H1 (cell line): ENCODE measurements around the gene LILRB2. TPM values are rescaled to one million over a fixed set of nuclear protein-coding genes. Genes with fewer than 3 reads are reported as not detected.

Source experiments
- CTCF ChIA-PET: fragments of 300-600 bp; sonication (Branson Sonifier 250); formaldehyde crosslinking; loops from one replicate; lab custom pipeline; 2021; ENCODE audit not compliant: partially characterized antibody; lab: Charles Lee
- POLR2A ChIA-PET: fragments of 300-600 bp; sonication (Branson Sonifier 250); formaldehyde crosslinking; loops from one replicate; lab custom pipeline; 2021; ENCODE audit warnings: inconsistent platforms; ENCODE audit not compliant: partially characterized antibody; lab: Charles Lee
- DNase-seq, 2 experiments: peaks; one replicate each; pipeline versions ENCODE4 v3.0.0 to v3.0.0-alpha.2; 2010 to 2022; ENCODE audit warnings: low spot score in 2 of 2, low read depth in 1 of 2, mixed read lengths in 1 of 2
- FAIRE-seq: peaks from 2 replicates; lab custom pipeline; 2011; peaks lifted over from hg19 to GRCh38; lab: Jason Lieb, UNC
- H2AFZ ChIP-seq: 2 replicates; pipeline ENCODE4 v1.8.1; 2012; ENCODE audit warnings: low read length, inconsistent platforms
- H2AK5ac ChIP-seq: 2 replicates; pipeline ENCODE4 v1.6.1; 2013; ENCODE audit warnings: low read depth, low read length
- H2BK120ac ChIP-seq: replicated peaks from 2 replicates; pipeline ENCODE3; 2013; ENCODE audit warnings: low read depth, low read length, inconsistent platforms
- H2BK12ac ChIP-seq: 2 replicates; pipeline ENCODE4 v1.6.1; 2013; ENCODE audit warnings: low read depth, low read length
- H2BK15ac ChIP-seq: 2 replicates; pipeline ENCODE4 v1.6.1; 2013; ENCODE audit warnings: low read length
- H2BK20ac ChIP-seq: 2 replicates; pipeline ENCODE4 v1.6.1; 2013; ENCODE audit warnings: low read length
- H2BK5ac ChIP-seq: 2 replicates; pipeline ENCODE4 v1.6.1; 2013; ENCODE audit warnings: low read depth, low read length
- H3K14ac ChIP-seq: 2 replicates; pipeline ENCODE4 v1.6.1; 2013; ENCODE audit warnings: inconsistent platforms; ENCODE audit not compliant: insufficient read length
- H3K18ac ChIP-seq: 2 replicates; pipeline ENCODE4 v1.6.1; 2013; ENCODE audit warnings: low read length; ENCODE audit errors: extremely low read depth
- H3K23ac ChIP-seq: 2 replicates; pipeline ENCODE4 v1.6.1; 2013; ENCODE audit warnings: inconsistent platforms; ENCODE audit not compliant: insufficient read length
- H3K23me2 ChIP-seq: 2 replicates; pipeline ENCODE4 v1.6.1; 2013; ENCODE audit warnings: low read depth, low read length
- H3K27ac ChIP-seq: 2 replicates; pipeline ENCODE4 v1.6.1; 2011; ENCODE audit warnings: low read depth, low read length, inconsistent platforms
- H3K27me3 ChIP-seq, 4 experiments: replicated peaks in 1 of 4; 1 replicate in 1 of 4; 2 replicates in 3 of 4; pipeline versions ENCODE4 v1.6.1 to v1.8.1; 2011 to 2013; ENCODE audit warnings: low read length in 3 of 4, mild to moderate bottlenecking in 3 of 4, inconsistent platforms in 2 of 4, mixed read lengths in 2 of 4, moderate library complexity in 1 of 4; ENCODE audit not compliant: control insufficient read depth in 3 of 4, insufficient read depth in 3 of 4; ENCODE audit errors: extremely low read depth in 1 of 4
- H3K36me3 ChIP-seq, 4 experiments: 2 replicates each; pipeline versions ENCODE4 v1.6.1 to v1.8.1; 2011 to 2013; ENCODE audit warnings: mild to moderate bottlenecking in 4 of 4, low read length in 3 of 4, moderate library complexity in 2 of 4, control low read depth in 1 of 4, inconsistent platforms in 1 of 4; ENCODE audit not compliant: insufficient read depth in 4 of 4, control insufficient read depth in 2 of 4
- H3K4ac ChIP-seq: replicated peaks from 2 replicates; pipeline ENCODE3; 2013; ENCODE audit warnings: low read length, low read depth, mixed read lengths, inconsistent platforms; ENCODE audit not compliant: insufficient read length
- H3K4me1 ChIP-seq, 4 experiments: replicated peaks in 1 of 4; 1 replicate in 1 of 4; 2 replicates in 3 of 4; pipeline versions ENCODE4 v1.6.1 to v1.8.1; 2011 to 2013; ENCODE audit warnings: low read length in 3 of 4, inconsistent platforms in 2 of 4, mixed read lengths in 1 of 4; ENCODE audit not compliant: insufficient read depth in 4 of 4, control insufficient read depth in 3 of 4
- H3K4me2 ChIP-seq, 2 experiments: 2 replicates each; pipeline versions ENCODE4 v1.6.1 to v1.8.1; 2011 to 2013; ENCODE audit warnings: low read depth in 2 of 2, low read length in 2 of 2, control low read depth in 1 of 2, inconsistent platforms in 1 of 2, mild to moderate bottlenecking in 1 of 2; ENCODE audit not compliant: insufficient read depth in 1 of 2
- H3K4me3 ChIP-seq, 4 experiments: fragments of 200-600, 300-600 bp in 1 of 4; sonication (generic), shearing (Covaris generic), sonication (Bioruptor Twin) in 1 of 4; 2 replicates each; pipeline versions ENCODE4 v1.5.1 to v1.8.1; 2011 to 2016; ENCODE audit warnings: low read length in 4 of 4, low read depth in 3 of 4, control low read depth in 2 of 4, inconsistent platforms in 2 of 4, mild to moderate bottlenecking in 2 of 4, mixed read lengths in 1 of 4, moderate library complexity in 1 of 4; ENCODE audit not compliant: insufficient read depth in 2 of 4; ENCODE audit errors: extremely low read depth in 1 of 4
- H3K56ac ChIP-seq: replicated peaks from 2 replicates; pipeline ENCODE3; 2013; ENCODE audit warnings: low read depth, mild to moderate bottlenecking, mixed read lengths, low read length, inconsistent platforms; ENCODE audit not compliant: insufficient read length
- H3K79me1 ChIP-seq: 2 replicates; pipeline ENCODE4 v1.6.1; 2013; ENCODE audit warnings: low read depth, low read length, control low read depth
- H3K79me2 ChIP-seq, 2 experiments: 2 replicates each; pipeline versions ENCODE4 v1.6.1 to v1.8.1; 2012 to 2013; ENCODE audit warnings: low read length in 2 of 2, mild to moderate bottlenecking in 2 of 2, inconsistent platforms in 1 of 2; ENCODE audit not compliant: insufficient read depth in 2 of 2, control insufficient read depth in 1 of 2
- H3K9ac ChIP-seq, 4 experiments: replicated peaks in 1 of 4; 1 replicate in 1 of 4; 2 replicates in 3 of 4; pipeline versions ENCODE4 v1.6.1 to v1.8.1; 2011 to 2013; ENCODE audit warnings: low read depth in 3 of 4, low read length in 3 of 4, control low read depth in 2 of 4, mild to moderate bottlenecking in 2 of 4, moderate library complexity in 2 of 4, inconsistent platforms in 1 of 4; ENCODE audit errors: extremely low read depth in 1 of 4
- H3K9me3 ChIP-seq, 2 experiments: 2 replicates each; pipeline versions ENCODE4 v1.6.1 to v1.8.1; 2012 to 2013; ENCODE audit warnings: mild to moderate bottlenecking in 2 of 2, moderate library complexity in 2 of 2, control low read depth in 1 of 2, inconsistent platforms in 1 of 2, low read depth in 1 of 2, low read length in 1 of 2, mixed read lengths in 1 of 2; ENCODE audit not compliant: insufficient read depth in 2 of 2
- H4K20me1 ChIP-seq, 2 experiments: replicated peaks in 1 of 2; 2 replicates each; pipeline versions ENCODE3 to v1.8.1; 2011 to 2013; ENCODE audit warnings: inconsistent platforms in 2 of 2, low read length in 2 of 2, mild to moderate bottlenecking in 1 of 2; ENCODE audit not compliant: insufficient read depth in 2 of 2, control insufficient read depth in 1 of 2
- H4K5ac ChIP-seq: 2 replicates; pipeline ENCODE4 v1.6.1; 2013; ENCODE audit warnings: low read length, low read depth, mixed read lengths, inconsistent platforms; ENCODE audit not compliant: insufficient read length
- H4K8ac ChIP-seq: 2 replicates; pipeline ENCODE4 v1.8.0; 2013; ENCODE audit warnings: mild to moderate bottlenecking, moderate library complexity, low read length, inconsistent platforms; ENCODE audit not compliant: insufficient read depth; ENCODE audit errors: extremely low read depth
- H4K91ac ChIP-seq: replicated peaks from 2 replicates; pipeline ENCODE3; 2013; ENCODE audit warnings: low read length, mixed read lengths, inconsistent platforms; ENCODE audit not compliant: insufficient read length
- HDAC2 ChIP-seq, 2 experiments: fragments of 300-600 bp in 1 of 2; sonication (generic) in 1 of 2; IDR thresholded peaks; 2 replicates each; pipeline ENCODE4 v1.6.1; 2011 to 2012; ENCODE audit warnings: low read depth in 2 of 2, low read length in 2 of 2, mild to moderate bottlenecking in 2 of 2, moderate library complexity in 2 of 2, borderline replicate concordance in 1 of 2, inconsistent platforms in 1 of 2
- KDM5A ChIP-seq: fragments of 200-600 bp; IDR thresholded peaks from 2 replicates; pipeline ENCODE4 v1.7.1; 2012; ENCODE audit warnings: mild to moderate bottlenecking, low read length, inconsistent platforms, mixed read lengths
- NANOG ChIP-seq: IDR thresholded peaks from 2 replicates; pipeline ENCODE4 v1.6.1; 2011; ENCODE audit warnings: low read length, low read depth, mild to moderate bottlenecking, inconsistent platforms; ENCODE audit not compliant: insufficient read depth, poor library complexity, severe bottlenecking
- PHF8 ChIP-seq: fragments of 200-600 bp; sonication (generic); conservative IDR thresholded peaks from 2 replicates; pipeline ENCODE4 v1.7.1; 2012; ENCODE audit warnings: low read depth, mild to moderate bottlenecking, inconsistent platforms, low read length, moderate library complexity
- POU5F1 ChIP-seq: IDR thresholded peaks from 2 replicates; pipeline ENCODE4 v1.6.1; 2011; ENCODE audit warnings: low read depth, mild to moderate bottlenecking, low read length, moderate library complexity
- RAD21 ChIP-seq, 2 experiments: IDR thresholded peaks in 1 of 2; conservative IDR thresholded peaks in 1 of 2; 2 replicates each; pipeline ENCODE4 v1.6.1; 2011; ENCODE audit warnings: low read depth in 2 of 2, low read length in 2 of 2, improper control_type of control experiment in 1 of 2, inconsistent platforms in 1 of 2, mild to moderate bottlenecking in 1 of 2, moderate library complexity in 1 of 2
- SIX5 ChIP-seq: IDR thresholded peaks from 2 replicates; pipeline ENCODE4 v1.6.1; 2011; ENCODE audit warnings: mild to moderate bottlenecking, low read depth, low read length
- TAF1 ChIP-seq: IDR thresholded peaks from 2 replicates; pipeline ENCODE4 v1.6.1; 2011; ENCODE audit warnings: mild to moderate bottlenecking, low read depth, low read length
- TEAD4 ChIP-seq: IDR thresholded peaks from 2 replicates; pipeline ENCODE4 v1.6.1; 2012; ENCODE audit warnings: low read depth, low read length, inconsistent platforms, mixed read lengths
- WGBS, 2 experiments: shearing (Covaris generic) in 1 of 2; methylation state at CpG; one replicate each; pipeline versions ENCODE4 v1.1.6 to v1.1.7; 2013 to 2015; ENCODE audit warnings: low lambda C conversion rate in 2 of 2, mixed read lengths in 2 of 2, inconsistent platforms in 1 of 2, low coverage in 1 of 2, missing lambda C conversion rate in 1 of 2; ENCODE audit not compliant: insufficient replicate concordance in 2 of 2, insufficient coverage in 1 of 2, insufficient read length in 1 of 2; ENCODE audit errors: extremely low coverage in 1 of 2, missing lambda C conversion rate in 1 of 2; 5-methylcytosine and 5-hydroxymethylcytosine counted together
- polyA plus RNA-seq, 7 experiments: library from polyadenylated mRNA; depleted of rRNA in 3 of 7; stranded (reverse) in 5 of 7; unstranded in 2 of 7; fragments of >200 nt in 5 of 7; fragments of 200-250 nt in 2 of 7; gene quantifications; 1 replicate in 5 of 7; 2 replicates in 1 of 7; 4 replicates in 1 of 7; pipeline versions ENCODE4 v1.2.1 to v1.2.3, GENCODE V29; 2011 to 2013; ENCODE audit warnings: missing spikeins in 2 of 7, mixed read lengths in 2 of 7
- total RNA-seq: library from RNA; stranded (reverse); fragmentation: NEBNext Ultra II Directional; extraction: Animal tissue kit (Norgen Biotek cat#: 25700); gene quantifications from 2 replicates; pipeline ENCODE4 v1.2.1, GENCODE V29; 2021
- TF ChIP-seq, protein P1 (sequence below): IDR thresholded peaks from 2 replicates; pipeline ENCODE4 v1.6.1; 2011; ENCODE audit warnings: low read depth, mild to moderate bottlenecking, low read length; ENCODE audit not compliant: insufficient read depth

The LILRB2 gene
- total and polyA plus RNA-seq, 2 of the 8 experiments (the other 6 are each of a cell fraction or from before 2014, with no cell fraction given): not detected

DNA sequence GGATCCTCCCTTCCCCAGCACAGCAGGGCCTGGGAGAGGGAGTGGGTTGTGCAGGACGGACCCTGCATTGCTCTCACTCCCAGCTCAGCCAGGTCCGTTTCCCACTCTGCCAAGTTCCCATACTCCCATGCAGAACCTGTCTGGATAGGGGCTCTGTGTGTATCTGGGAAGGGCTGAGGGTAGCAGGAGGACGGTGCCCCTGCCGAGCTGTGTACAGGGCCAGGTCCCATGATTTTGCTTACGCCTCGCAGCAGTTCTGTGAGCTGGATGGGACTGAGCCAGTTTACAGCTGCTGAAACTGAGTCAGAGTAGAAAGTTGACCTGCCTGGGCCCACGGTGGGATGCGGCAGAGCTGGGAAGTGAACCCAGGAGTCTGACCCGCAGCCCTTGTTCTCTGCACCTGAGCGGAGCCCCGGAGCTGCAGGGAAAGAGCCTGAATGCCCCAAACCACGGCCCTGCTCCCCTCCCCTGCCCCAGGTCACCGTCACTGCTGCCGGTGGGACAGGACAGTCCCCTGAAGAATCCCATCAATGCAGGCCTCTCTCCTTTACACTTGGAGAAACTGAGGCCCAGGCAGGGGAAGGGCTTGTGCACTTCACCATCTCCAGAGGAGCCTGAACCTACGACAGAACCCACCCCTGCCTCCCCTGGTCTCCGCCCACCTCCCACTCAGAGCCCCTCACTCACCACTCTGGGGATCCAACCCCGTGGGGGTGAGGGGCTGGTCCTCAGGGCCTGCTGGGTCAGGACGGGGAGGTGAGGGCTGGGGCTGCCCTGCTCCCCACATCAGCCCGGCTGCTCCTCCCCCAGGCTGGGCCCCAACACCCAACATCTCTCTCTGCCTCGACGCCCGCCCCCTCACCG is 27.3 kb downstream of the LILRB2 start:
- no peaks in the 10 kb centered on the region for H3K36me3 ChIP-seq
- H3K4ac ChIP-seq: no peak overlapping the region
- 94% methylated on average over 18 of the region's 23 CpGs; no CpG with 5 or more reads in 1 of the 2 experiments for WGBS, 2 experiments
- no peak overlapping the region for H4K91ac ChIP-seq
- FAIRE-seq (no peak), DNase-seq (no peak)
- H3K27ac ChIP-seq: no peak overlapping the region
- no peak overlapping the region for H4K8ac ChIP-seq
- no peak overlapping the region for H4K5ac ChIP-seq
- H2AFZ ChIP-seq: no peak overlapping the region; the same call in 1 of the 2 replicates
- H3K79me1 ChIP-seq: no peaks in the 10 kb centered on the region
- H3K14ac ChIP-seq: no peak overlapping the region
- no peak overlapping the region for H3K56ac ChIP-seq
- TF ChIP-seq, protein P1, sequence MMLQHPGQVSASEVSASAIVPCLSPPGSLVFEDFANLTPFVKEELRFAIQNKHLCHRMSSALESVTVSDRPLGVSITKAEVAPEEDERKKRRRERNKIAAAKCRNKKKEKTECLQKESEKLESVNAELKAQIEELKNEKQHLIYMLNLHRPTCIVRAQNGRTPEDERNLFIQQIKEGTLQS: no peak
- no peak for TF ChIP-seq HDAC2 (IDR thresholded peaks at IDR 0.05; ENCODE audit: borderline replicate concordance in 1 of 2, low read depth in 2 of 2, low read length in 2 of 2)
- TF ChIP-seq TAF1: no peak
- TF ChIP-seq RAD21 (IDR thresholded peaks at IDR 0.05 in 1 of 2, conservative IDR thresholded peaks at IDR 0.05 in 1 of 2; ENCODE audit: low read depth in 2 of 2, low read length in 2 of 2): no peak
- no peak for TF ChIP-seq SIX5
- no peak for TF ChIP-seq NANOG
- TF ChIP-seq KDM5A: no peak
- TF ChIP-seq POU5F1: no peak
- TF ChIP-seq TEAD4: no peak
- no peak for TF ChIP-seq PHF8
- no peak overlapping the region for H3K4me3 ChIP-seq
- no peak overlapping the region for H3K9ac ChIP-seq
- CTCF ChIA-PET: interaction anchor here (0.9 to 1.1 kb wide), 3 partner anchors 12 to 101 kb away, joined by 3 to 8 read pairs (median 3); no protein-coding TSS in a partner anchor
- no peak overlapping the region for H2BK120ac ChIP-seq
- H2BK5ac ChIP-seq: no peak overlapping the region
- peaks cover 0 to 13% (median 1%) of the 10 kb centered on the region in 4 experiments; a peak in 4 of 7 replicates for H3K4me1 ChIP-seq
- H2BK15ac ChIP-seq: 0 out of 2 replicates have a peak overlapping the region, but pooled peaks have one; percentile 29
- no peaks in the 10 kb centered on the region for H3K79me2 ChIP-seq
- peak overlapping the region; percentile 80; the same call in 1 of the 2 replicates for H2BK12ac ChIP-seq
- H3K27me3 ChIP-seq: no peaks in the 10 kb centered on the region; a peak in 1 of 7 replicates
- H4K20me1 ChIP-seq: no peaks in the 10 kb centered on the region
- no peaks in the 10 kb centered on the region for H3K23me2 ChIP-seq
- no peak overlapping the region for H2BK20ac ChIP-seq
- no peak overlapping the region for H3K23ac ChIP-seq
- no peak overlapping the region for H2AK5ac ChIP-seq
- no peaks in the 10 kb centered on the region for H3K9me3 ChIP-seq
- POLR2A ChIA-PET: interaction anchor here (1.0 to 2.2 kb wide), 3 partner anchors 49 to 84 kb away, joined by 3 to 9 read pairs (median 4); no protein-coding TSS in a partner anchor
- H3K4me2 ChIP-seq: no peak overlapping the region
- no peak overlapping the region for H3K18ac ChIP-seq
